SK-N-SH (cell line): ENCODE results near the gene GLYAT. TPM values are rescaled to one million over a fixed set of nuclear protein-coding genes. Genes with fewer than 3 reads are reported as not detected.

Source experiments
- CTCF ChIA-PET: fragments of 300-600, 350-600 bp; formaldehyde crosslinking; extraction: SDS; loops from one replicate; lab custom pipeline; 2021; lab: Yijun Ruan, JAX
- POLR2A ChIA-PET: fragments of 350-600 bp; sonication (Branson Sonifier 250); formaldehyde crosslinking; extraction: SDS; loops from one replicate; lab custom pipeline; 2020; ENCODE audit warnings: antibody characterized with exemption, inconsistent platforms; lab: Yijun Ruan, JAX
- DNase-seq: peaks from one replicate; pipeline ENCODE4 v3.0.0; 2012
- H2AFZ ChIP-seq: fragments of 200-600 bp; sonication (generic); 2 replicates; pipeline ENCODE4 v1.8.1; 2016; ENCODE audit warnings: antibody characterized with exemption, mild to moderate bottlenecking, low read depth
- H3F3A ChIP-seq: fragments of 200-600 bp; sonication (generic); replicated peaks from 2 replicates; pipeline ENCODE3; 2016; ENCODE audit warnings: antibody characterized with exemption, mild to moderate bottlenecking; ENCODE audit not compliant: insufficient read depth
- H3K27ac ChIP-seq, 2 experiments: fragments of 200-500 bp in 1 of 2; fragments of 200-600 bp in 1 of 2; sonication (Bioruptor generic) in 1 of 2; sonication (generic), shearing (Covaris generic) in 1 of 2; 2 replicates each; pipeline versions ENCODE4 v1.5.1 to v1.6.1; 2014 to 2016; ENCODE audit warnings: low read depth in 2 of 2, inconsistent platforms in 1 of 2, low read length in 1 of 2, mild to moderate bottlenecking in 1 of 2, mixed read lengths in 1 of 2
- H3K27me3 ChIP-seq: fragments of 200-600 bp; sonication (generic), shearing (Covaris generic); 2 replicates; pipeline ENCODE4 v1.6.1; 2016; ENCODE audit warnings: mixed run types; ENCODE audit not compliant: insufficient read depth
- H3K36me3 ChIP-seq, 2 experiments: fragments of 200-500 bp in 1 of 2; fragments of 200-600 bp in 1 of 2; sonication (Bioruptor generic) in 1 of 2; sonication (generic) in 1 of 2; replicated peaks in 1 of 2; 2 replicates each; pipeline versions ENCODE3 to v1.5.1; 2014 to 2016; ENCODE audit warnings: low read length in 1 of 2, mild to moderate bottlenecking in 1 of 2; ENCODE audit not compliant: insufficient read depth in 2 of 2, control insufficient read depth in 1 of 2
- H3K4me1 ChIP-seq, 2 experiments: fragments of 200-500 bp in 1 of 2; fragments of 200-600 bp in 1 of 2; sonication (Bioruptor generic) in 1 of 2; sonication (generic), shearing (Covaris generic) in 1 of 2; 2 replicates each; pipeline versions ENCODE4 v1.5.1 to v1.6.1; 2014 to 2016; ENCODE audit warnings: low read depth in 1 of 2, low read length in 1 of 2, mixed run types in 1 of 2; ENCODE audit not compliant: insufficient read depth in 2 of 2, control insufficient read depth in 1 of 2
- H3K4me2 ChIP-seq: fragments of 200-600 bp; sonication (generic), shearing (Covaris generic); 2 replicates; pipeline ENCODE4 v1.6.1; 2017; ENCODE audit warnings: mixed run types
- H3K4me3 ChIP-seq, 2 experiments: fragments of 200-500 bp in 1 of 2; fragments of 200-600 bp in 1 of 2; sonication (Bioruptor generic) in 1 of 2; sonication (generic), shearing (Covaris generic) in 1 of 2; 2 replicates each; pipeline versions ENCODE4 v1.5.1 to v1.8.1; 2014 to 2016; ENCODE audit warnings: low read depth in 2 of 2, inconsistent platforms in 1 of 2, low read length in 1 of 2, mild to moderate bottlenecking in 1 of 2, mixed read lengths in 1 of 2, moderate library complexity in 1 of 2
- H3K79me2 ChIP-seq: fragments of 200-600 bp; sonication (generic); 2 replicates; pipeline ENCODE4 v1.8.1; 2017; ENCODE audit warnings: mild to moderate bottlenecking; ENCODE audit not compliant: insufficient read depth
- H3K9ac ChIP-seq: fragments of 200-600 bp; sonication (generic); 2 replicates; pipeline ENCODE4 v1.6.1; 2017; ENCODE audit warnings: mixed run types
- H3K9me2 ChIP-seq: fragments of 200-600 bp; sonication (generic); 2 replicates; pipeline ENCODE4 v1.6.1; 2017; ENCODE audit warnings: mixed run types
- H3K9me3 ChIP-seq: fragments of 200-600 bp; sonication (generic); 2 replicates; pipeline ENCODE4 v1.6.1; 2017; ENCODE audit warnings: mixed run types, mild to moderate bottlenecking, moderate library complexity
- H4K20me1 ChIP-seq: fragments of 200-600 bp; sonication (generic); 2 replicates; pipeline ENCODE4 v1.6.1; 2017; ENCODE audit warnings: mild to moderate bottlenecking, mixed run types; ENCODE audit not compliant: insufficient read depth
- EZH2phosphoT487 ChIP-seq: fragments of 200-600 bp; sonication (generic); IDR thresholded peaks from 2 replicates; pipeline ENCODE4 v1.6.1; 2017; ENCODE audit warnings: low read depth, mixed run types, mild to moderate bottlenecking, antibody characterized with exemption, moderate library complexity, borderline replicate concordance
- GABPA ChIP-seq: IDR thresholded peaks from 2 replicates; pipeline ENCODE4 v1.4.0; 2012; ENCODE audit warnings: low read depth, mild to moderate bottlenecking
- GATA2 ChIP-seq: sonication (generic); formaldehyde crosslinking; IDR thresholded peaks from 2 replicates; pipeline ENCODE4 v1.5.0; 2020; ENCODE audit warnings: mild to moderate bottlenecking, missing genetic modification reagents
- SIN3A ChIP-seq: IDR thresholded peaks from 2 replicates; pipeline ENCODE4 v1.6.1; 2012; ENCODE audit warnings: low read depth, mild to moderate bottlenecking, low read length, moderate library complexity, borderline replicate concordance
- TAF1 ChIP-seq: IDR thresholded peaks from 2 replicates; pipeline ENCODE4 v1.6.1; 2012; ENCODE audit warnings: low read depth, mild to moderate bottlenecking, low read length, moderate library complexity, borderline replicate concordance
- WGBS: methylation state at CpG from one replicate; pipeline ENCODE4 v1.1.6; 2017; ENCODE audit warnings: low lambda C conversion rate; 5-methylcytosine and 5-hydroxymethylcytosine counted together
- polyA plus RNA-seq, 3 experiments: library from polyadenylated mRNA; depleted of rRNA; stranded (reverse); fragments of >200 nt; gene quantifications; 2 replicates each; pipeline ENCODE4 v1.2.3, GENCODE V29; 2012
- TF ChIP-seq, protein P1 (sequence below): IDR thresholded peaks from 2 replicates; pipeline ENCODE4 v1.4.0; 2012; ENCODE audit warnings: low read depth, borderline replicate concordance
- TF ChIP-seq, protein P2 (sequence below): fragments of 150-350 bp; IDR thresholded peaks from 2 replicates; pipeline ENCODE4 v1.6.1; 2016; ENCODE audit warnings: mild to moderate bottlenecking, low read depth, low read length
- TF ChIP-seq, protein P3 (sequence below): IDR thresholded peaks from 2 replicates; pipeline ENCODE4 v1.6.1; 2012; ENCODE audit warnings: mild to moderate bottlenecking, low read depth, low read length, moderate library complexity
- TF ChIP-seq, protein P4 (sequence below): IDR thresholded peaks from 2 replicates; pipeline ENCODE4 v1.4.0; 2012; ENCODE audit warnings: low read depth
- TF ChIP-seq, protein P5 (sequence below): IDR thresholded peaks from 2 replicates; pipeline ENCODE4; 2012
- TF ChIP-seq, protein P6 (sequence below): IDR thresholded peaks from 2 replicates; pipeline ENCODE4 v1.4.0; 2012; ENCODE audit warnings: low read depth, borderline replicate concordance
- TF ChIP-seq, protein P7 (sequence below): fragments of 200-600 bp; sonication (generic); IDR thresholded peaks from 2 replicates; pipeline ENCODE4 v1.6.1; 2017; ENCODE audit warnings: antibody characterized with exemption, mild to moderate bottlenecking, moderate library complexity

The GLYAT gene
- polyA plus RNA-seq, 1 of the 3 experiments (the other 2 are of a cell fraction) = not detected

DNA sequence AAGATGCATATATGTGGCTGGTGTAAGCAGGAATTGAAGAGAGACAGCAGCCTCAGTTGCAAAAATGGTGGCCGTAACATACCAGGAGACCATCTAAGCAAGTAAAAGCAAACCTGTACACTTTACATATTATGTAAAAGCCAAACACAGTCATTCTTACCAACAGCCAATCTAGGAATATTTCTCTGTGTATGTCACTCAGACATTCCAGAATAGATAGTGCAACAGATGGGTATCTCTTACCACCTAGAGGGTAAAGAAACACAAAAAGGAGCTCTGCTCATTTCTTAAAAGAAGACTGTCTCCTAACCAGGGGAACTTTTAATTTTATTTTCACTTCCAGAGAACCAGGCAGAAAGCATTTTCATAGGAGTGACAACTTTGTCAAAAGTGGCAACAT lies 38.7 kb downstream of the GLYAT start:
- H3K27ac ChIP-seq = no peak overlapping the region
- POLR2A ChIA-PET = interaction anchor here (0.6 kb wide), 1 partner anchor 205 kb away, joined by 6 read pairs; no protein-coding TSS in a partner anchor
- H2AFZ ChIP-seq = no peak overlapping the region
- no peak overlapping the region for H3K4me2 ChIP-seq
- H3K9ac ChIP-seq = no peak overlapping the region
- CTCF ChIA-PET = interaction anchor here (1.0 to 1.6 kb wide), 4 partner anchors 15 to 443 kb away, joined by 3 to 4 read pairs (median 3); no protein-coding TSS in a partner anchor
- H3F3A ChIP-seq = no peaks in the 10 kb centered on the region
- WGBS = 12% methylated on average over 1 of the region's 1 CpG
- no peaks in the 10 kb centered on the region for H3K9me3 ChIP-seq
- no peaks in the 10 kb centered on the region for H3K9me2 ChIP-seq
- no peak for TF ChIP-seq TAF1
- TF ChIP-seq, protein P1, sequence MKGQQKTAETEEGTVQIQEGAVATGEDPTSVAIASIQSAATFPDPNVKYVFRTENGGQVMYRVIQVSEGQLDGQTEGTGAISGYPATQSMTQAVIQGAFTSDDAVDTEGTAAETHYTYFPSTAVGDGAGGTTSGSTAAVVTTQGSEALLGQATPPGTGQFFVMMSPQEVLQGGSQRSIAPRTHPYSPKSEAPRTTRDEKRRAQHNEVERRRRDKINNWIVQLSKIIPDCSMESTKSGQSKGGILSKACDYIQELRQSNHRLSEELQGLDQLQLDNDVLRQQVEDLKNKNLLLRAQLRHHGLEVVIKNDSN = no peak
- TF ChIP-seq, protein P2, sequence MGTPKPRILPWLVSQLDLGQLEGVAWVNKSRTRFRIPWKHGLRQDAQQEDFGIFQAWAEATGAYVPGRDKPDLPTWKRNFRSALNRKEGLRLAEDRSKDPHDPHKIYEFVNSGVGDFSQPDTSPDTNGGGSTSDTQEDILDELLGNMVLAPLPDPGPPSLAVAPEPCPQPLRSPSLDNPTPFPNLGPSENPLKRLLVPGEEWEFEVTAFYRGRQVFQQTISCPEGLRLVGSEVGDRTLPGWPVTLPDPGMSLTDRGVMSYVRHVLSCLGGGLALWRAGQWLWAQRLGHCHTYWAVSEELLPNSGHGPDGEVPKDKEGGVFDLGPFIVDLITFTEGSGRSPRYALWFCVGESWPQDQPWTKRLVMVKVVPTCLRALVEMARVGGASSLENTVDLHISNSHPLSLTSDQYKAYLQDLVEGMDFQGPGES = no peak
- TF ChIP-seq GATA2 = no peak
- TF ChIP-seq, protein P3, sequence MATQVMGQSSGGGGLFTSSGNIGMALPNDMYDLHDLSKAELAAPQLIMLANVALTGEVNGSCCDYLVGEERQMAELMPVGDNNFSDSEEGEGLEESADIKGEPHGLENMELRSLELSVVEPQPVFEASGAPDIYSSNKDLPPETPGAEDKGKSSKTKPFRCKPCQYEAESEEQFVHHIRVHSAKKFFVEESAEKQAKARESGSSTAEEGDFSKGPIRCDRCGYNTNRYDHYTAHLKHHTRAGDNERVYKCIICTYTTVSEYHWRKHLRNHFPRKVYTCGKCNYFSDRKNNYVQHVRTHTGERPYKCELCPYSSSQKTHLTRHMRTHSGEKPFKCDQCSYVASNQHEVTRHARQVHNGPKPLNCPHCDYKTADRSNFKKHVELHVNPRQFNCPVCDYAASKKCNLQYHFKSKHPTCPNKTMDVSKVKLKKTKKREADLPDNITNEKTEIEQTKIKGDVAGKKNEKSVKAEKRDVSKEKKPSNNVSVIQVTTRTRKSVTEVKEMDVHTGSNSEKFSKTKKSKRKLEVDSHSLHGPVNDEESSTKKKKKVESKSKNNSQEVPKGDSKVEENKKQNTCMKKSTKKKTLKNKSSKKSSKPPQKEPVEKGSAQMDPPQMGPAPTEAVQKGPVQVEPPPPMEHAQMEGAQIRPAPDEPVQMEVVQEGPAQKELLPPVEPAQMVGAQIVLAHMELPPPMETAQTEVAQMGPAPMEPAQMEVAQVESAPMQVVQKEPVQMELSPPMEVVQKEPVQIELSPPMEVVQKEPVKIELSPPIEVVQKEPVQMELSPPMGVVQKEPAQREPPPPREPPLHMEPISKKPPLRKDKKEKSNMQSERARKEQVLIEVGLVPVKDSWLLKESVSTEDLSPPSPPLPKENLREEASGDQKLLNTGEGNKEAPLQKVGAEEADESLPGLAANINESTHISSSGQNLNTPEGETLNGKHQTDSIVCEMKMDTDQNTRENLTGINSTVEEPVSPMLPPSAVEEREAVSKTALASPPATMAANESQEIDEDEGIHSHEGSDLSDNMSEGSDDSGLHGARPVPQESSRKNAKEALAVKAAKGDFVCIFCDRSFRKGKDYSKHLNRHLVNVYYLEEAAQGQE = no peak
- TF ChIP-seq, protein P4, sequence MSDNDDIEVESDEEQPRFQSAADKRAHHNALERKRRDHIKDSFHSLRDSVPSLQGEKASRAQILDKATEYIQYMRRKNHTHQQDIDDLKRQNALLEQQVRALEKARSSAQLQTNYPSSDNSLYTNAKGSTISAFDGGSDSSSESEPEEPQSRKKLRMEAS = no peak
- TF ChIP-seq, protein P5, sequence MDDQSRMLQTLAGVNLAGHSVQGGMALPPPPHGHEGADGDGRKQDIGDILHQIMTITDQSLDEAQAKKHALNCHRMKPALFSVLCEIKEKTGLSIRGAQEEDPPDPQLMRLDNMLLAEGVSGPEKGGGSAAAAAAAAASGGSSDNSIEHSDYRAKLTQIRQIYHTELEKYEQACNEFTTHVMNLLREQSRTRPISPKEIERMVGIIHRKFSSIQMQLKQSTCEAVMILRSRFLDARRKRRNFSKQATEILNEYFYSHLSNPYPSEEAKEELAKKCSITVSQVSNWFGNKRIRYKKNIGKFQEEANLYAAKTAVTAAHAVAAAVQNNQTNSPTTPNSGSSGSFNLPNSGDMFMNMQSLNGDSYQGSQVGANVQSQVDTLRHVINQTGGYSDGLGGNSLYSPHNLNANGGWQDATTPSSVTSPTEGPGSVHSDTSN = no peak
- no peak for TF ChIP-seq GABPA
- TF ChIP-seq SIN3A = no peak
- TF ChIP-seq EZH2phosphoT487 = no peak
- TF ChIP-seq, protein P6, sequence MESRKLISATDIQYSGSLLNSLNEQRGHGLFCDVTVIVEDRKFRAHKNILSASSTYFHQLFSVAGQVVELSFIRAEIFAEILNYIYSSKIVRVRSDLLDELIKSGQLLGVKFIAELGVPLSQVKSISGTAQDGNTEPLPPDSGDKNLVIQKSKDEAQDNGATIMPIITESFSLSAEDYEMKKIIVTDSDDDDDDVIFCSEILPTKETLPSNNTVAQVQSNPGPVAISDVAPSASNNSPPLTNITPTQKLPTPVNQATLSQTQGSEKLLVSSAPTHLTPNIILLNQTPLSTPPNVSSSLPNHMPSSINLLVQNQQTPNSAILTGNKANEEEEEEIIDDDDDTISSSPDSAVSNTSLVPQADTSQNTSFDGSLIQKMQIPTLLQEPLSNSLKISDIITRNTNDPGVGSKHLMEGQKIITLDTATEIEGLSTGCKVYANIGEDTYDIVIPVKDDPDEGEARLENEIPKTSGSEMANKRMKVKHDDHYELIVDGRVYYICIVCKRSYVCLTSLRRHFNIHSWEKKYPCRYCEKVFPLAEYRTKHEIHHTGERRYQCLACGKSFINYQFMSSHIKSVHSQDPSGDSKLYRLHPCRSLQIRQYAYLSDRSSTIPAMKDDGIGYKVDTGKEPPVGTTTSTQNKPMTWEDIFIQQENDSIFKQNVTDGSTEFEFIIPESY = no peak
- TF ChIP-seq, protein P7, sequence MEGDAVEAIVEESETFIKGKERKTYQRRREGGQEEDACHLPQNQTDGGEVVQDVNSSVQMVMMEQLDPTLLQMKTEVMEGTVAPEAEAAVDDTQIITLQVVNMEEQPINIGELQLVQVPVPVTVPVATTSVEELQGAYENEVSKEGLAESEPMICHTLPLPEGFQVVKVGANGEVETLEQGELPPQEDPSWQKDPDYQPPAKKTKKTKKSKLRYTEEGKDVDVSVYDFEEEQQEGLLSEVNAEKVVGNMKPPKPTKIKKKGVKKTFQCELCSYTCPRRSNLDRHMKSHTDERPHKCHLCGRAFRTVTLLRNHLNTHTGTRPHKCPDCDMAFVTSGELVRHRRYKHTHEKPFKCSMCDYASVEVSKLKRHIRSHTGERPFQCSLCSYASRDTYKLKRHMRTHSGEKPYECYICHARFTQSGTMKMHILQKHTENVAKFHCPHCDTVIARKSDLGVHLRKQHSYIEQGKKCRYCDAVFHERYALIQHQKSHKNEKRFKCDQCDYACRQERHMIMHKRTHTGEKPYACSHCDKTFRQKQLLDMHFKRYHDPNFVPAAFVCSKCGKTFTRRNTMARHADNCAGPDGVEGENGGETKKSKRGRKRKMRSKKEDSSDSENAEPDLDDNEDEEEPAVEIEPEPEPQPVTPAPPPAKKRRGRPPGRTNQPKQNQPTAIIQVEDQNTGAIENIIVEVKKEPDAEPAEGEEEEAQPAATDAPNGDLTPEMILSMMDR = no peak
- TF ChIP-seq, all 33 proteins: peak for 0
- no peaks in the 10 kb centered on the region for H3K79me2 ChIP-seq
- no peak overlapping the region for H3K4me3 ChIP-seq
- no peaks in the 10 kb centered on the region for H3K4me1 ChIP-seq
- no peaks in the 10 kb centered on the region for H4K20me1 ChIP-seq
- no peak for DNase-seq
- no peaks in the 10 kb centered on the region for H3K27me3 ChIP-seq
- H3K36me3 ChIP-seq = no peaks in the 10 kb centered on the region
